ENCODE results near the gene FAM53B.

Gene FAM53B

GRCh38 chr10:124607693-124608092 is 136.5 kb downstream of the FAM53B start:
- DNase-seq, result no peak

- no peak for DNase-seq
Measured at GRCh38 chr10:124606822-124607221, 137.4 kb downstream of the FAM53B start.

- no peak for DNase-seq
Measured at GRCh38 chr10:124605856-124606812, 138.0 kb downstream of the FAM53B start.

GRCh38 chr10:124605481-124605855 is 138.7 kb downstream of the FAM53B start:
- DNase-seq, result no peak

GRCh38 chr10:124605001-124605370 is 139.2 kb downstream of the FAM53B start:
- DNase-seq, result no peak

- no peak for DNase-seq
Measured at GRCh38 chr10:124604214-124605000, 139.8 kb downstream of the FAM53B start.

GRCh38 chr10:124603376-124604213 is 140.6 kb downstream of the FAM53B start:
- no peak for DNase-seq

GRCh38 chr10:124602646-124603365 is 141.4 kb downstream of the FAM53B start:
- no peak for DNase-seq

- DNase-seq, result no peak
Measured at GRCh38 chr10:124602121-124602561, 142.0 kb downstream of the FAM53B start.

- no peak for DNase-seq
Measured at GRCh38 chr10:124601431-124602120, 142.6 kb downstream of the FAM53B start.

- no peak for DNase-seq
Measured at GRCh38 chr10:124601016-124601415, 143.2 kb downstream of the FAM53B start.

GRCh38 chr10:124600051-124600880 is 143.9 kb downstream of the FAM53B start:
- no peak for DNase-seq

GRCh38 chr10:124599588-124600050 is 144.6 kb downstream of the FAM53B start:
- DNase-seq, result no peak

- DNase-seq, result no peak
Measured at GRCh38 chr10:124598773-124599587, 145.2 kb downstream of the FAM53B start.

- DNase-seq, result no peak
Measured at GRCh38 chr10:124598196-124598595, 146.0 kb downstream of the FAM53B start.

GRCh38 chr10:124597846-124598165 is 146.4 kb downstream of the FAM53B start:
- no peak for DNase-seq

- DNase-seq, result no peak
Measured at GRCh38 chr10:124596962-124597845, 147.0 kb downstream of the FAM53B start.

- DNase-seq, result no peak
Measured at GRCh38 chr10:124596116-124596785, 147.9 kb downstream of the FAM53B start.

Measured in NCI-H2171 (cell line).